NCI-H446 treated with DMSO at 0.1 percent for 48 hours (cell line): ENCODE results near the gene TMPRSS3.

Source experiments
- DNase-seq: peaks from one replicate; lab custom pipeline; 2025; lab: John Stamatoyannopoulos, UW

Gene TMPRSS3

GRCh38 chr21:42395905-42396651, at the start of gene TMPRSS3:
TMPRSS3 (minus strand) TSS chr21:42396052; CDS start chr21:42395417, 635 bp downstream.
- DNase-seq: no peak

- no peak for DNase-seq
These were observed 49.5 kb upstream of the TMPRSS3 start for GRCh38 chr21:42445311-42445710.

GRCh38 chr21:42444745-42445059, 48.9 kb upstream of the TMPRSS3 start:
- DNase-seq: no peak

DNA sequence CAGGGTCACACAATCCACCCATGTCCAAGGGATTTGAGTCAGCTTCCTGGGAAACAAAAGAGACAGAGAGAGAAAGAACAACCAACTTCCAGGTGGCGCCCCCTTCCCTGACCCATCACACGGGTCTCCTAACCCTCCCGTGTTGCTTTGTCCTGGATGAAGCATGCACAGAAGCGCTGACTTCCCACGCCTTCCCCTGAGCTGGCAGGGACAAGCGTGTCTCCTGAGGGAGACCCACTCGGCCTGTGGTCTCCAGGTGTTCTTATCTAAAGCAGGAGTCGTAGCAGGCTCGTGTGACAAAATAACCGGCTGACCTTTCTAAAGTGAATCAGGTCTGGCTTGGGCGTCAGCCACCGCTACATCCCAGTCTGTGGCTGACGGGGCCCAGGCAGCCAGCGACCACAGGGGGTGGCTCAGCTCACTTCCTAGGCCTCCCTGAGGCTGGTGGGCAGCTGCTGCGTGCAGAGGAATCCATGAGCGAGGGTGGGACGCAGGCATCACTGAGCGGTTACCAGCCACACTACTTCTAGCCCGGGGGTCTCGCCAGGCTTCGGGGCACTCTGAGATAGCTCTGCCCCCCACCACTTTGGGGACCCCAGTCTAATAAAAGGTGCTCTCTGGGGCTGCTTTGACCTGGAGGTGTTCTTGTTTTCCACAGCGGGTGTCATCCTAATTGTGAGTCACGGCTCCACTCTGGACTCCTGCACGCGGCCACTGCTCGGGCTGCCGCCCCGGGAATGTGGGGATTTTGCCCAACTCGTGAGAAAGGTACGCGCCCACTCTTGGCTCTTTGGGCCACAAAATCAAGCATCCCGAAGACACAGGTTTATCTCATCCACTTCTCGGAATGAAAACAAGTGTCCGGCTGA, 48.3 kb upstream of the TMPRSS3 start:
- DNase-seq: no peak

DNA sequence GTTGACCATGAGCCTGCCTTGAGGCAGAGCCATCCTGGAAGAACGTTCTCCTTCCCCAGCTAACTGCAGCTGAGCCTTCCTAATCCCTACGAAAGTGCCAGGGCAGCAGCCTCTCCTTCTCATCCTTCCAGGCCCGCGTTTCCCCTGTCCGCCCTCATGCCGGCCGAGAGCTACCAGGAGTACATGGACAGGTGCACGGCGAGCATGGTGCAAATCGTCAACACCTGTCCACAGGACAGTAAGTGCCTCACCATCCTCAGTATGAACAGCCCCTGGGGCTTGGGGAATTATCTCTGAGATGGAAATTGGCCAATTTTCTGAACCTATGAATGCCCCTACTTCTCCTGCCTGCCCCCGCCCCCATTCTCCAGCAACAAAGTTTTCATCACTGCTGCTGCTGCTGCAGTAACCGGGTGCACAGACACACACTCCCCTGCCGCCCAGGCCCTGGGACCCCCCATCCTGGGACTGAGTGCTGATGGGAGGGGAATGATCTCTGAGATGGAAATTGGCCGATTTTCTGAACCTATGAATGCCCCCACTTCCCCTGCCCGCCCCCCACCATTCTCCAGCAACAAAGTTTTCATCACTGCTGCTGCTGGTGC, 47.4 kb upstream of the TMPRSS3 start:
- no peak for DNase-seq

- DNase-seq: no peak
These were observed 46.1 kb upstream of the TMPRSS3 start for GRCh38 chr21:42441963-42442362.

DNA sequence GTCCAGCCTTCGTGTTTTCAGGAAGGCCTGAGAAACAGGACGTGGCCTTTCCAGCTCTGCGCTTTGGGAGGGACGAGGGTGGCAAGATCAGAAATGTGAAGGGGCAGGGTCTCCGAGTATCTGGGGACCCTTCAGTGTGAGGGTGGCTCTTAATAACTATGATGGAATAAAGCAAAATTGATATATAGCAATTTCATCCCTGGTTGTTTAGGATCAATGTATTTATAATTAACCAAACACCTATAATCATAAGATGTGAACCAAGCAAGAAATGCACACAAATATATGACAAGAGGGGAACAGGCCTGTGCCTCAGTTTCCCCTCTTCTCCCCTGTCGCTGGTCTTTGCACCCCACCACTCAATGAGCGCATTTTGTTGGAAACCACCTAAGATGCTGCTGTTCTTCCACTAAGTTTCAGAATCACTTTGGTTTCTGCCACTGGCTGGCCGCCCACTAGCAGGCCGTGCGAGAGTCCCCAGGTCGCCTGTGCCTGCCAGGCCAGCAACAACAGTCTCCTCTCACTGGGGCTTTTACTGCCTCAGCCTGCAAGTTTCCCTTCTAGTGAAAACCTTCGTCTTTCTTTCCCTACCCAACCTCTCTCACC, 44.4 kb upstream of the TMPRSS3 start:
- DNase-seq: no peak

GRCh38 chr21:42439284-42440186, 43.7 kb upstream of the TMPRSS3 start:
- no peak for DNase-seq

DNA sequence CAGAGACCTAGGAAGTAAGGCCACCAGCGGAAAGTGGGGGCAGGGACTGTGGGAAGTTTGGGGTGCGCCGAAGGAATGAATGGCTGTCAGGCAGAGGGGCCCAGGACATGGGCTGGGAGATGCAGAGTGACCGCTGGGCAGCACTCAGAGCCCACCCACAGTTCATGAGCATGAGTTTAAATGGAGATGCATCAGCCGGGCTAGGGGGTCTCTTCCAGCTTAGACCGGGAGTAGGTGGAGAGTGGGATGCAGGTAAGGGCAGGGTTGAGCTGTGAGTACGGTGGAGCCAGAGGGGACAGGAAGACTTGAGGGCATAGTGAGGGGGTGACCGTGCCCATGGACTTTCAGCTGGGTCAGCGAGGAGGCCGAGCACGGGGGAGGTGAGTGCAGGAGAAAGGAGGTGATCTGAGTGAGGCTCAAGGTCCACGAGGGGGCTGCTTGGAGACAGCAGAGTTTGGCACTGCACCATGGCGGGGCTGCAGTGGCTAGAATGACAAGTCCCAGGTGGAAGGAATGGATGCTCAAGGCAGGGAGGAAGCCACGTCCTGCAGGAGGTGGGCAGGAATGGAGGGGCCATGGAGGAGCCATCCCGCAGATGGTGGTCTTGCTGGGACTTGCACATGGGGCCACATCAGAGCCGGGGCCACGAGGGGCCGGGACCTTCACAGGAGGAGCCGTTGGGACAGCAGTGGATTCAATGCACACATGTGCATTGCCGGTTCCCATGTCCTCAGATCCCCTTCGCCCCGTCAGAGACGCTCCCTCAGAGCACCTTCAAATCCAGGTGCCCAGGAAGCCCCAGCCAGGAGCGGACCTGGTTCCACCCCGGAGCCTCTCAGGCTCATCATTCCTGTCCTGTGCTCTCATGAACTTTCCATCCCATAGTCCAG, 42.7 kb upstream of the TMPRSS3 start:
- no peak for DNase-seq

DNA sequence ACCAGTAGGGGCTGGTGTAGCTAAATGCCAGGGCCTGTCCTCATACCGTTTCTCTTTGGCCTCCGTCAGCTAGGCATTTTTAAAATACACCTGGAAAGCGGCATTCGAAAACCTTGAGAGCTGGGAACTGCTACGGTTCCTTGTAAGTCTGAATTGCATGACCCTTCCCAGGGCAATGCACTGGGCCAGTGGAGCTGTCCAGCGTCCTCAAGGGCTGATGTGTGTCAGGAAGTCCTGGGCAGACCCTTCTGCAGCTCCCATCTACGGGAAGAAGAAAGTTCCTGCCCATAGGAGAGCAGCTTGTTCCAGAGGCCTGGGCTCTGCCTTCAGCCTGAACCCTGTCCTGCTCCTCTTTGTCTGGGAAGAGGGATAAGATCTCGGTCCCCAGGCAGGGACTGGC, 41.9 kb upstream of the TMPRSS3 start:
- no peak for DNase-seq

DNA sequence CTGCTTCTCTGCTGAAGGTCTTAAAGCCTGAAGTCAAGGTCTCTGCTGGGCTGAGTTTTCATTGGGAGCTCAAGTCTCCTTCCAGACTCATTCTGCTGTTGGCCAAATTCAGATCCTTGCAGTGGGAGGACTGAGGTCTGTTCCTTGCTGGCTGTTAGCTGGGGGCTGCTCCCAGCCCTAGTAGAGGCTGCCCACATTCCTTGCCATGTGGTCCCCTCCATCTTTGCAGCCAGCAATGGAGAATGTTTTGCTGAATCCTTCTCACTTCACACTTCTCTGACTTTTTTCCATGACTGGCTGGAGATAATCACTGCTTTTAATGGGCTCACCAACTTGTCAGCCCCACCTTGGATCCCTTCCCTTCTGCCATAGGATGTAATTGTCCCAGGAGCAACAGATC, 41.1 kb upstream of the TMPRSS3 start:
- no peak for DNase-seq

GRCh38 chr21:42435833-42436232, 40.0 kb upstream of the TMPRSS3 start:
- DNase-seq: no peak

- no peak for DNase-seq
These were observed 39.5 kb upstream of the TMPRSS3 start for GRCh38 chr21:42435401-42435800.

DNA sequence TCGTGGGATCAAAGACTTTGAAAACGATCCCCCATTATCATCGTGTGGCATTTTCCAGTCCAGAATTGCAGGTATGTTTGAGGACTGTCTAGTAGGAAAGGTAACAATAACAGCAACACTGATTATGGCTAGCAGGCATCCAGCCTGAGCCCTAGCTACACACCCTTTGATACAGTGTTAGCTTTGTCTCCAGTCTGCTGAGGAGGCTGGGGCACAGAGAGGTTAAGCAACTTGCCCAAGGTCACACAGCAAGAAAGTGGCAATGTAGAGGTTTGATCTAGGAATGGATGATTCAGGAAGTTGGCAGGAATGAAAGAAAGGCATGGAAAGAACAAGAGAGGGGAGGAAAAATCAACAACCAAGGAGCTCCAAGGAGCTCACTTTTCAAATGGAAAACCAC, 39.0 kb upstream of the TMPRSS3 start:
- no peak for DNase-seq

- DNase-seq: no peak
These were observed 38.2 kb upstream of the TMPRSS3 start for GRCh38 chr21:42433946-42434551.

DNA sequence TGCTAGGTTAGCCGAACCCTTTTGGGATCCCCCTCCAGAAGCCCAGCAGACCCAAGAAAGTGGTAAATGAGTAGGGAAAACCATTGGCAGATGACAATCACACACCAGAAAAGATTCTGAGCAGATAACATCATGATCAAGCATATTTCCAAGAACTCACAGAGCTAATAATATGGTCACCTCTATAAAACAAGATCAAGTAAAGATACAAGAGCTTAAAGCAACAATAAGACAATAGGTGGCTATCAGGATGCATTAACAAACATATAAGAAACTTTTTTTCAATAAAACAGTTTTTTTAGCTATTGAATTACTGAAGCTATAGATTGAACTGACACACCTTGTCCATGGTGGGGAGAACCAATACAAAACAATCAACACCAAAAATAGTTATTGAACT, 36.8 kb upstream of the TMPRSS3 start:
- DNase-seq: no peak

GRCh38 chr21:42431196-42431595, 35.3 kb upstream of the TMPRSS3 start:
- DNase-seq: no peak

DNA sequence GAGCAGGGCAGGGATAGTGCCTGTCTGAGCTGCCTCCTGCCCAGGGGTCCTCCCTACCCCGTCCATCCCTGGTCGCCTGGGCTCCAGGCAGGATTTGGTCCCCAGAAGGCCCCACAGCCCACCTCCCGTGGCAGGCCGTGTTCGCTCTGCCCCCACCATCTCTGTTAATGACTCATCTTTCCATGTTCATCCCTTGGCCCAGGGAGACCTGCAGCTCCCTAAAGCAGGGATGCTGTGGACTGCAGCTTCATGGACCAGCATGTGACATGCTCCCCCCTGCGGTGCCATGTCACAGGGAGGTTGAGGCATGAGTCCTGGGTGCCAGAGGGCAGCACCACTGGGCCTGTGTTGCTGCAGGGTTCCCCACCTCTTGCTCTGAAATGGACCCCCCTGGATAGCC, 34.7 kb upstream of the TMPRSS3 start:
- DNase-seq: no peak

GRCh38 chr21:42429856-42430255, 34.0 kb upstream of the TMPRSS3 start:
- DNase-seq: no peak

GRCh38 chr21:42429021-42429420, 33.2 kb upstream of the TMPRSS3 start:
- DNase-seq: no peak
